ENCODE data around the gene TMEM117. TPM values are rescaled to one million over a fixed set of nuclear protein-coding genes. Genes with fewer than 3 reads are reported as not detected.
"Not testable (repeated sequence)": the region's sequence is repeated elsewhere in the genome, so short reads cannot be mapped to it uniquely, and the experiment has no call there.

Gene TMEM117
- total RNA-seq, 1 donor from 2014 or later: 11.6 TPM

GRCh38 chr12:43861840-43862150 lies 25.9 kb downstream of the TMEM117 start:
- H3K4me3 Mint-ChIP-seq (ENCODE audit: low read depth): no peak overlapping the region
- H3K9me3 Mint-ChIP-seq (ENCODE audit: low read depth): no peaks in the 10 kb centered on the region
- peaks cover 4% of the 10 kb centered on the region for H3K36me3 Mint-ChIP-seq (ENCODE audit: insufficient read depth)
- H3K4me1 Mint-ChIP-seq (ENCODE audit: low read depth): no peaks in the 10 kb centered on the region
- TF ChIP-seq, protein P1, sequence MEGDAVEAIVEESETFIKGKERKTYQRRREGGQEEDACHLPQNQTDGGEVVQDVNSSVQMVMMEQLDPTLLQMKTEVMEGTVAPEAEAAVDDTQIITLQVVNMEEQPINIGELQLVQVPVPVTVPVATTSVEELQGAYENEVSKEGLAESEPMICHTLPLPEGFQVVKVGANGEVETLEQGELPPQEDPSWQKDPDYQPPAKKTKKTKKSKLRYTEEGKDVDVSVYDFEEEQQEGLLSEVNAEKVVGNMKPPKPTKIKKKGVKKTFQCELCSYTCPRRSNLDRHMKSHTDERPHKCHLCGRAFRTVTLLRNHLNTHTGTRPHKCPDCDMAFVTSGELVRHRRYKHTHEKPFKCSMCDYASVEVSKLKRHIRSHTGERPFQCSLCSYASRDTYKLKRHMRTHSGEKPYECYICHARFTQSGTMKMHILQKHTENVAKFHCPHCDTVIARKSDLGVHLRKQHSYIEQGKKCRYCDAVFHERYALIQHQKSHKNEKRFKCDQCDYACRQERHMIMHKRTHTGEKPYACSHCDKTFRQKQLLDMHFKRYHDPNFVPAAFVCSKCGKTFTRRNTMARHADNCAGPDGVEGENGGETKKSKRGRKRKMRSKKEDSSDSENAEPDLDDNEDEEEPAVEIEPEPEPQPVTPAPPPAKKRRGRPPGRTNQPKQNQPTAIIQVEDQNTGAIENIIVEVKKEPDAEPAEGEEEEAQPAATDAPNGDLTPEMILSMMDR (IDR thresholded peaks at IDR 0.05; ENCODE audit: unreplicated experiment): no peak
- no peak for DNase-seq (ENCODE audit: low spot score, unreplicated experiment)
- H3K27me3 Mint-ChIP-seq: no peaks in the 10 kb centered on the region
- H3K27ac Mint-ChIP-seq: no peak overlapping the region

DNA sequence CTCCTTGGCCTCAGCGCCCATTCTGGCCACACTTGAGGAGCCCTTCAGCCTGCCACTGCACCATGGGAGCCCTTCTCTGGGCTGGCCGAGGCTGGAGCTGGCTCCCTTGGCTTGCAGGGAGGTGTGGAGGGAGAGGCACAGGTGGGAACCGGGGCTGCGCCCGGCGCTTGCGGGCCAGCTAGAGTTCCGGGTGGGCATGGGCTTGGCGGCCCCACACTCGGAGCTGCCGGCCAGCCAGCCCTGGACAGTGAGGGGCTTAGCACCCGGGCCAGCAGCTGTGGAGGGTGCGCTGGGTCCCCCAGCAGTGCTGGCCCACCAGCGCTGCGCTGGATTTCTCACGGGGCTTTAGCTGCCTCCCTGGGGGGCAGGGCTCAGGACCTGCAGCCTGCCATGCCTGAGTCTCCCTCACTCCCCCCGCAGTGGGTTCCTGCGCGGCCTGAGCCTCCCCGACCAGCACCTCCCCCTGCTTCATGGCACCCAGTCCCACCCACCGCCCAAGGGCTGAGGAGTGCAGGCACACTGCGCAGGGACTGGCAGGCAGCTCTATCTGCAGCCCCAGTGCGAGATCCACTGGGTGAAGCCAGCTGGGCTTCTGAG lies 28.0 kb downstream of the TMEM117 start:
- no peak for DNase-seq (ENCODE audit: low spot score, unreplicated experiment)
- TF ChIP-seq, protein P1 (IDR thresholded peaks at IDR 0.05; ENCODE audit: unreplicated experiment): no peak
- no peak overlapping the region for H3K27ac Mint-ChIP-seq
- no peaks in the 10 kb centered on the region for H3K27me3 Mint-ChIP-seq
- H3K9me3 Mint-ChIP-seq (ENCODE audit: low read depth): no peaks in the 10 kb centered on the region
- peaks cover 4% of the 10 kb centered on the region for H3K36me3 Mint-ChIP-seq (ENCODE audit: insufficient read depth)
- no peaks in the 10 kb centered on the region for H3K4me1 Mint-ChIP-seq (ENCODE audit: low read depth)
- H3K4me3 Mint-ChIP-seq (ENCODE audit: low read depth): no peak overlapping the region

DNA sequence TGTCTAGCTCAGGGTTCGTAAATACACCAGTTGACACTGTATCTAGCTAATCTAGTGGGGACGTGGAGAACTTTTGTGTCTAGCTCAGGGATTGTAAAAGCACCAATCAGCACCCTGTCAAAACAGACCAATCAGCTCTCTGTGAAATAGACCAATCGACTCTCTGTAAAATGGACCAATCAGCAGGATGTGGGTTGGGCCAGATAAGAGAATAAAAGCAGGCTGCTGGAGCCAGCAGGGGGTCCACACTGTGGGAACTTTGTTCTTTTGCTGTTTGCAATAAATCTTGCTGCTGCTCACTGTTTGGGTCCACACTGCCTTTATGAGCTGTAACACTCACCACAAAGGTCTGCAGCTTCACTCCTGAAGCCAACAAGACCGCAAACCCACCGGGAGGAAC lies 28.7 kb downstream of the TMEM117 start:
- not testable (repeated sequence) for DNase-seq (ENCODE audit: low spot score, unreplicated experiment); H3K4me1 Mint-ChIP-seq (ENCODE audit: low read depth); H3K4me3 Mint-ChIP-seq (ENCODE audit: low read depth); H3K36me3 Mint-ChIP-seq (ENCODE audit: insufficient read depth); H3K27me3 Mint-ChIP-seq; H3K27ac Mint-ChIP-seq; H3K9me3 Mint-ChIP-seq (ENCODE audit: low read depth)

- H3K4me1 Mint-ChIP-seq (ENCODE audit: low read depth): no peaks in the 10 kb centered on the region
- peaks cover 3% of the 10 kb centered on the region for H3K36me3 Mint-ChIP-seq (ENCODE audit: insufficient read depth)
- H3K4me3 Mint-ChIP-seq (ENCODE audit: low read depth): no peak overlapping the region
- no peaks in the 10 kb centered on the region for H3K27me3 Mint-ChIP-seq
- DNase-seq (ENCODE audit: low spot score, unreplicated experiment): no peak
- no peaks in the 10 kb centered on the region for H3K9me3 Mint-ChIP-seq (ENCODE audit: low read depth)
- TF ChIP-seq, protein P1 (IDR thresholded peaks at IDR 0.05; ENCODE audit: unreplicated experiment): no peak
- H3K27ac Mint-ChIP-seq: no peak overlapping the region
Measured at GRCh38 chr12:43869184-43869583, 33.3 kb downstream of the TMEM117 start.

DNA sequence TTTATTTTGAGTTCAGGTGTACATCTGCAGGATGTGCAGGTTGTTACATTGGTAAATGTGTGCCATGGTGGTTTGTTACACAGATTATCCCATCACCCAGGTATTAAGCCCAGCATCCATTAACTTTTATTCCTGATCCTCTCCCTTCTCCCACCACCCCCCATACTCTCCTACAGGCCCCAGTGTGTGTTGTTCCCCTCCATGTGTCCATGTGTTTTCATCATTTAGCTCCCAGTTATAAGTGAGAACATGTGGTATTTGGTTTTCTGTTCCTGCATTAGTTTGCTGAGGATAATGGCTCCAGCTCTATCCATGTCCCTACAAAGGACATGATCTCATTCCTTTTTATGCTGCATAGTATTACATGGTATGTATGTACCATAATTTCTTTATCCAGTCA lies 33.9 kb downstream of the TMEM117 start:
- not testable (repeated sequence) for H3K27ac Mint-ChIP-seq; H3K36me3 Mint-ChIP-seq (ENCODE audit: insufficient read depth); H3K27me3 Mint-ChIP-seq; H3K4me3 Mint-ChIP-seq (ENCODE audit: low read depth); DNase-seq (ENCODE audit: low spot score, unreplicated experiment); H3K4me1 Mint-ChIP-seq (ENCODE audit: low read depth); H3K9me3 Mint-ChIP-seq (ENCODE audit: low read depth)

- not testable (repeated sequence) for H3K27ac Mint-ChIP-seq; H3K4me1 Mint-ChIP-seq (ENCODE audit: low read depth); H3K27me3 Mint-ChIP-seq
Measured at GRCh38 chr12:43871258-43871657, 35.4 kb downstream of the TMEM117 start.

GRCh38 chr12:43872396-43872795 lies 36.5 kb downstream of the TMEM117 start:
- no peaks in the 10 kb centered on the region for H3K27me3 Mint-ChIP-seq
- no peak overlapping the region for H3K4me3 Mint-ChIP-seq (ENCODE audit: low read depth)
- no peak for DNase-seq (ENCODE audit: low spot score, unreplicated experiment)
- H3K4me1 Mint-ChIP-seq (ENCODE audit: low read depth): peaks cover 10% of the 10 kb centered on the region
- TF ChIP-seq, protein P1 (IDR thresholded peaks at IDR 0.05; ENCODE audit: unreplicated experiment): no peak
- H3K36me3 Mint-ChIP-seq (ENCODE audit: insufficient read depth): no peaks in the 10 kb centered on the region
- H3K27ac Mint-ChIP-seq: no peak overlapping the region
- H3K9me3 Mint-ChIP-seq (ENCODE audit: low read depth): no peaks in the 10 kb centered on the region

More at GRCh38 chr12:43871258-43871657, 35.4 kb downstream of the TMEM117 start:
- not testable (repeated sequence) for DNase-seq (ENCODE audit: low spot score, unreplicated experiment); H3K9me3 Mint-ChIP-seq (ENCODE audit: low read depth); H3K4me3 Mint-ChIP-seq (ENCODE audit: low read depth); H3K36me3 Mint-ChIP-seq (ENCODE audit: insufficient read depth)

All from progenitor cell of endocrine pancreas (in vitro differentiated cells).